CD4-positive, alpha-beta memory T cell (primary cell): ENCODE results near the gene DGCR8. TPM values are rescaled to one million over a fixed set of nuclear protein-coding genes. Genes with fewer than 3 reads are reported as not detected.

Experiments used
- CTCF ChIA-PET: fragments of 350-600 bp; sonication (Branson Sonifier 250); formaldehyde crosslinking; loops from one replicate; lab custom pipeline; 2021; ENCODE audit warnings: inconsistent platforms; ENCODE audit not compliant: partially characterized antibody; lab: Charles Lee
- POLR2A ChIA-PET: fragments of 350-600 bp; sonication (Branson Sonifier 250); formaldehyde crosslinking; loops from one replicate; lab custom pipeline; 2021; ENCODE audit not compliant: partially characterized antibody; lab: Charles Lee
- DNase-seq, 5 donors: peaks; one replicate each; pipeline versions ENCODE4 v3.0.0 to v3.0.0-alpha.2; 2020 to 2022; ENCODE audit warnings: mixed read lengths in 1 of 5
- H3K27ac ChIP-seq: one replicate; pipeline ENCODE4 v1.7.0; 2013; ENCODE audit warnings: low read depth, low read length
- H3K27me3 ChIP-seq: 2 replicates; pipeline ENCODE4 v1.7.0; 2013; ENCODE audit warnings: mild to moderate bottlenecking, low read length, moderate library complexity; ENCODE audit not compliant: insufficient read depth
- H3K36me3 ChIP-seq: 2 replicates; pipeline ENCODE4 v1.7.0; 2013; ENCODE audit warnings: mild to moderate bottlenecking, low read length, moderate library complexity; ENCODE audit not compliant: insufficient read depth
- H3K4me1 ChIP-seq: 2 replicates; pipeline ENCODE4 v1.7.0; 2013; ENCODE audit warnings: mild to moderate bottlenecking, low read length, moderate library complexity; ENCODE audit not compliant: insufficient read depth
- H3K4me3 ChIP-seq, 2 donors: one replicate each; pipeline ENCODE4 v1.7.0; 2013; ENCODE audit warnings: low read length in 2 of 2, mild to moderate bottlenecking in 1 of 2
- H3K9me3 ChIP-seq, 2 donors: one replicate each; pipeline ENCODE4 v1.7.0; 2013; ENCODE audit warnings: low read length in 2 of 2, control low read depth in 1 of 2; ENCODE audit not compliant: control insufficient read depth in 1 of 2
- H3K27ac Mint-ChIP-seq, 7 donors: one replicate each; pipeline ENCODE4 v1.8.0; 2020 to 2021; ENCODE audit warnings: mixed read lengths in 7 of 7, mild to moderate bottlenecking in 6 of 7, inconsistent platforms in 3 of 7, moderate library complexity in 3 of 7
- H3K27me3 Mint-ChIP-seq, 2 donors: one replicate each; pipeline ENCODE4 v1.8.0; 2020 to 2021; ENCODE audit warnings: mixed read lengths in 2 of 2
- H3K36me3 Mint-ChIP-seq, 2 donors: one replicate each; pipeline ENCODE4 v1.8.0; 2020 to 2021; ENCODE audit warnings: mixed read lengths in 2 of 2, inconsistent platforms in 1 of 2, mild to moderate bottlenecking in 1 of 2
- H3K4me1 Mint-ChIP-seq, 4 donors: one replicate each; pipeline ENCODE4 v1.8.0; 2020 to 2021; ENCODE audit warnings: mixed read lengths in 4 of 4, mild to moderate bottlenecking in 1 of 4
- H3K4me3 Mint-ChIP-seq, 8 donors: one replicate each; pipeline ENCODE4 v1.8.0; 2020 to 2021; ENCODE audit warnings: mixed read lengths in 8 of 8, mild to moderate bottlenecking in 7 of 8, moderate library complexity in 6 of 8, inconsistent platforms in 3 of 8
- H3K9me3 Mint-ChIP-seq, 8 donors: one replicate each; pipeline ENCODE4 v1.8.0; 2020 to 2021; ENCODE audit warnings: mixed read lengths in 8 of 8, mild to moderate bottlenecking in 5 of 8, inconsistent platforms in 3 of 8, moderate library complexity in 1 of 8
- intact Hi-C: fragments of 100-400 bp; cut with micrococcal nuclease; formaldehyde crosslinking; loops from one replicate; pipeline ENCODE4 v1.15.1; 2023
- polyA plus RNA-seq, 2 donors: library from polyadenylated mRNA; unstranded; fragments of 300-500 nt; fragmentation: Illumina TruSeq; gene quantifications; one replicate each; pipeline ENCODE4 v1.2.3, GENCODE V29; 2021
- total RNA-seq, 2 experiments: library from RNA; stranded (reverse); gene quantifications; one replicate each; pipeline ENCODE4 v1.2.3, GENCODE V29; 2021

DGCR8 gene
- total and polyA plus RNA-seq, 4 experiments from 2014 or later, result 2.2 to 48.2 (median 26.3) TPM

DNA sequence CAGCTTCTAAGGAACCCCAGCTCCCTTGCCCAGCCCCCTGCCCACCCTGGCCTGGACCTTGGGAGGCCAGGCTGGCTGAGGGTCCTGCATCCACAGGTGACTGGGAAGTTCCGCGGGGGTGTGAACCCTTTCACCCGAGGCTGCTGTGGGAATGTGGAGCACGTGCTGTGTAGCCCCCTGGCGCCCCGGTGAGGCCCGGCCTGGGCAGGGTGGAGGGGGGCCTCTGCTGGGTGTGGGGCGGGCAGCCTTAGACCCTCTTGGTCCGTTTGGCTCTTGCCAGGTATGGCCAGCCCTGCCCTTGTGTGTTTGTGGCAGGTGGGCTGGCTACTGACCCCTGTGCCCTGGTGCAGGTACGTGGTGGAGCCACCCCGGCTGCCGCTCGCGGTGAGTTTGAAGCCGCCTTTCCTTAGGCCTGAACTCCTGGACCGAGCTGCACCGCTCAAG lies 60.5 kb downstream of the DGCR8 start:
- CTCF ChIA-PET, result interaction anchor here (0.6 kb wide), 1 partner anchor 381 kb away, joined by 4 read pairs; no protein-coding TSS in a partner anchor

DNA sequence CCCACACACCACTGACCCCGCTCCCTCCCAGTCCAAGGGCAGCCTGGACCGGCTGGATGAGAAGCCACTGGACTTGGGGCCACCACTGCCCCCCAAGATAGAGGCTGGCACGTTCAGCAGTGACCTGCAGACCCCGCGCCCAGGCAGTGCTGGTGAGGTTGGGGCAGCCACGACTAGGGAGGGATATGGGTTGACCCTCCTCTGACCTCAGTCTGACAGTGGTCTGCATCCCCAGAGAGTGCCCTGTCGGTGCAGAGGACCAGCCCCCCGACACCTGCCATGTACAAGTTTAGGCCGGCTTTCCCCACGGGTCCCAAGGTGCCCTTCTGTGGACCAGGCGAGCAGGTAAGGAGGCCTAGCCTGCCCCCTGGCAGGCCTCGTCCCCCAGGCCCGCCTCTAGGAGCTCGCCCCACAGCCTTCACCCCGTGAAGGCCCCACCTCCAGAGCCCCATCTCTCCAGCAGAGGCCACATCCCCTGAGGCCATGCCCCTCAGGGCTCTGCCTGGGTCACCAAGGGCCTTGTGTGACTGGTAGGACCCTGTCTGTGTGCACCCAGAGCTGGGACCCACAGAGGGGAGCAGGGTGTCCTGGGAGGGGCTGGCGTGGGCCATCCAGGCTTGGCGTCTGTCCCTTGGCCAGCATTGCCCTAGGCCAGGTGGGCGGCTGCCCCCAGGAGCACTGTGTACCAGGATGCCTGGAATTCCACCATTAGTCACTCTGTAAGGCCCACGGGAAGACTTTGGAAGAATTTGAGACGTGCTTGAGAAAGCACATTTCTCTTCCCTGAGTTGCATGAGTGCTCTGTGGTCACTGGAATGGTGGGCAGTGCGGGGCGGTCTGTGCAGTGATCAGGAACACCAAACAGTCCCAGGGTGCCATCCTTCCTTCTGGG lies 61.4 kb downstream of the DGCR8 start:
- no peaks in the 10 kb centered on the region for H3K9me3 ChIP-seq
- DNase-seq, result no peak
- H3K4me3 Mint-ChIP-seq, result no peak overlapping the region
- H3K4me3 ChIP-seq, result no peak overlapping the region
- POLR2A ChIA-PET, result no interaction called here
- no peaks in the 10 kb centered on the region for H3K27me3 Mint-ChIP-seq
- H3K36me3 Mint-ChIP-seq, result peaks cover 0 to 5% of the 10 kb centered on the region in 2 donors
- CTCF ChIA-PET, result no interaction called here
- peaks cover 10% of the 10 kb centered on the region for H3K4me1 ChIP-seq
- no peak overlapping the region for H3K27ac ChIP-seq
- H3K27ac Mint-ChIP-seq, result peak overlapping the region in 1 of 7 donors; percentile 29
- intact Hi-C loops, result no loop called here
- no peaks in the 10 kb centered on the region for H3K36me3 ChIP-seq
- H3K9me3 Mint-ChIP-seq, result no peaks in the 10 kb centered on the region
- H3K27me3 ChIP-seq, result no peaks in the 10 kb centered on the region
- H3K4me1 Mint-ChIP-seq, result peaks cover 4 to 22% (median 8%) of the 10 kb centered on the region in 4 donors

More for the DNA sequence above, 60.5 kb downstream of the DGCR8 start:
- H3K4me3 Mint-ChIP-seq, result no peak overlapping the region
- DNase-seq, result no peak
- Histone ChIP-seq H3K9me3 (no peaks in the 10 kb centered on the region), H3K4me1 (peaks cover 16% of the 10 kb centered on the region), H3K27me3 (no peaks in the 10 kb centered on the region), H3K27ac (no peak overlapping the region), H3K4me3 (no peak overlapping the region), H3K36me3 (no peaks in the 10 kb centered on the region)
- peaks cover 0 to 5% of the 10 kb centered on the region in 2 donors for H3K36me3 Mint-ChIP-seq
- POLR2A ChIA-PET, result no interaction called here
- H3K4me1 Mint-ChIP-seq, result peaks cover 7 to 30% (median 12%) of the 10 kb centered on the region in 4 donors
- intact Hi-C loops, result no loop called here
- H3K9me3 Mint-ChIP-seq, result no peaks in the 10 kb centered on the region
- no peaks in the 10 kb centered on the region for H3K27me3 Mint-ChIP-seq
- H3K27ac Mint-ChIP-seq, result no peak overlapping the region

DNA sequence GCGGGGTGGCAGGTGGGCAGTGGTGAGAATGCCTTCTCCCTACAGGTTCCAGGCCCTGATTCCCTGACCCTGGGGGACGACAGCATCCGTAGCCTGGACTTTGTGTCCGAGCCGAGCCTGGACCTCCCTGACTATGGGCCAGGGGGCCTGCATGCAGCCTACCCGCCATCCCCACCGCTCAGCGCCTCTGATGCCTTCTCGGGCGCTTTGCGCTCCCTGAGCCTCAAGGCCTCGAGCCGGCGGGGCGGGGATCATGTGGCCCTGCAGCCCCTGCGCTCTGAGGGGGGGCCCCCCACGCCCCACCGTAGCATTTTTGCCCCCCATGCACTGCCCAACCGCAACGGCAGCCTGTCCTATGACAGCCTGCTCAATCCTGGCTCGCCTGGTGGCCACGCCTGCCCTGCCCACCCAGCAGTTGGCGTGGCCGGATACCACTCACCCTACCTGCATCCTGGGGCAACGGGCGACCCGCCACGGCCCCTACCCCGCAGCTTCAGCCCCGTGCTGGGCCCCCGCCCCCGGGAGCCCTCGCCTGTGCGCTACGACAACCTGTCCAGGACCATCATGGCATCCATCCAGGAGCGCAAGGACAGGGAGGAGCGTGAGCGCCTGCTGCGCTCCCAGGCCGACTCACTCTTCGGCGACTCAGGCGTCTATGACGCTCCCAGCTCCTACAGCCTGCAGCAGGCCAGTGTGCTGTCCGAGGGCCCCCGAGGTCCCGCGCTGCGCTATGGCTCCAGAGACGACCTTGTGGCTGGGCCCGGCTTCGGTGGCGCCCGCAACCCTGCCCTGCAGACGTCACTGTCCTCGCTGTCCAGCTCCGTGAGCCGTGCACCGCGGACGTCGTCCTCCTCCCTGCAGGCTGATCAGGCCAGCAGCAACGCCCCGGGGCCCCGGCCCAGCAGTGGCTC lies 62.9 kb downstream of the DGCR8 start:
- ChIA-PET CTCF (no interaction called here), POLR2A (no interaction called here)
- Histone ChIP-seq H3K27me3 (no peaks in the 10 kb centered on the region), H3K4me3 (no peak overlapping the region), H3K4me1 (no peaks in the 10 kb centered on the region), H3K36me3 (no peaks in the 10 kb centered on the region), H3K9me3 (no peaks in the 10 kb centered on the region), H3K27ac (no peak overlapping the region)
- intact Hi-C loops, result no loop called here
- no peak for DNase-seq
- H3K27ac Mint-ChIP-seq, result no peak overlapping the region
- peaks cover 0 to 5% of the 10 kb centered on the region in 2 donors for H3K36me3 Mint-ChIP-seq
- no peaks in the 10 kb centered on the region for H3K9me3 Mint-ChIP-seq
- H3K4me3 Mint-ChIP-seq, result no peak overlapping the region
- peaks cover 0 to 8% (median under 1%) of the 10 kb centered on the region in 4 donors for H3K4me1 Mint-ChIP-seq
- no peaks in the 10 kb centered on the region for H3K27me3 Mint-ChIP-seq

DNA sequence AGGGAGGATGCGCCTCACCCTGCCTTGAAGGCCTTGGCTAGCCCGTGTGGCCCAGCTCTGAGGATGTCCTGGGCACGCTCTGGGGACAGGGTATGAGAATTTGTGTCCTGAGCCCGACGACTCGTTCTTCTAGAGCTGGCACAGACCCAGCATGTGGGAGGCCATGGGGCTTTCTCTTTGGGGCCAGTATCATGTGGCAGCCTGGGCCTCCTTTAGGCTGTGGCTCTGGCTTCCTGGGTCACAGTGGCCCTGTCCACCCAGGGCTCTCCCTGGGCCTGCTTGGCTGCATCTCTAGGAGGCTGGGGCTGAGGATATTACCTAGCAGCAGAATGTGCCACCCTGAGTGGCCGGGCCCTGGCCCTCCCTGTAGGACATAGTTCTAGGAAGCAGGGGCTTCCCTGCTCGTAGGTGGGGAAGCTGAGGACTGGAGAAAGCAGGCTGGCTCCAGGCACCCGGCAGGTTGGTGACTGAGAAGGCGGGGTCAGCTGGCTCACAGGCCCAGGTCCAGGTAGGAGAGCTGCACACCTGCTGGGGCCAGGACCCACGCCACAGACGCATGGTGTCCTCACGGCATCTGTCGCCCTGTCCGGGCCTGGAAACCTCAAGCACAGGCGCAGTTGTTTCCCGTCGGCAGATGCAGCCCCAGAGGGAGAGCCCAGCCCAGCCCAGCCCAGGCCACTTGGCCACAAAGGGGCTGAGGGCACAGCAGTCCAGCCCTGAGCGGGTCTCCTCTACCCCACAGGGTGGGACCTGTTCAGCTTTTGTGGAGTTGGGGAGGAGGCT lies 64.0 kb downstream of the DGCR8 start:
- Mint-ChIP-seq H3K27me3 (no peaks in the 10 kb centered on the region), H3K4me3 (no peak overlapping the region), H3K36me3 (peaks cover 0 to 5% of the 10 kb centered on the region in 2 donors), H3K27ac (peak overlapping the region in 1 of 7 donors; percentile 52), H3K9me3 (no peaks in the 10 kb centered on the region), H3K4me1 (peaks cover 0 to 3% (median 0%) of the 10 kb centered on the region in 4 donors)
- Histone ChIP-seq H3K36me3 (no peaks in the 10 kb centered on the region), H3K9me3 (no peaks in the 10 kb centered on the region), H3K4me3 (no peak overlapping the region), H3K4me1 (no peaks in the 10 kb centered on the region), H3K27ac (no peak overlapping the region), H3K27me3 (no peaks in the 10 kb centered on the region)
- CTCF ChIA-PET, result no interaction called here
- intact Hi-C loops, result no loop called here
- POLR2A ChIA-PET, result no interaction called here
- no peak for DNase-seq

DNA sequence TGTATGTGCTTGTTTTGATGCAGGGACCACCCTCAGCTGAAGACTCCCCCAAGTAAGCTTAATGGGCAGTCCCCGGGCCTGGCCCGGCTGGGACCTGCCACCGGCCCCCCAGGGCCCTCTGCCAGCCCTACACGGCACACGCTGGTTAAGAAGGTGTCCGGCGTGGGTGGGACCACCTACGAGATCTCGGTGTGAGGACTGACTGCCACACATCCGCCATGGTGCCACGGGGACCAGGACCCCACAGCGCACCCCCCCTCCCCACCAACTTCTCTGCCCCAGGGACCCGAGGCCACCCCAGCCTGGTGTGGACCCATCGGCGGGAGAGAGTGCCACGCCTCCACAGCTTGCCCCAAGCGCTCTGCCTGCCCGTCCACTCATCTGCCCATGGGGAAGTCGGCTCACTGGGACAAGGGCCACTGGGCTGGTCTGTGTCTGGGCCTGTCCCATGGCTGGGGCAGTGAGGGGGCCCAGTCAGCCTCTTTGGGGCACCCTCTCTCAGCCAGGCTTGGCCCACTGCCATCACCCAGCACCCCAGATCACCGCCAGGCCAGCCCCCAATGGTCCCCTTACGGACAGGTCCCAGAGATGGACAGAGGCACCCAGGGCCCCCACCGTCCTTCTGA lies 65.3 kb downstream of the DGCR8 start:
- ChIA-PET POLR2A (no interaction called here), CTCF (no interaction called here)
- no peaks in the 10 kb centered on the region for H3K4me1 ChIP-seq
- H3K27me3 ChIP-seq, result no peaks in the 10 kb centered on the region
- H3K9me3 ChIP-seq, result no peaks in the 10 kb centered on the region
- no peak for DNase-seq
- H3K27ac ChIP-seq, result no peak overlapping the region
- no peak overlapping the region for H3K4me3 Mint-ChIP-seq
- no peaks in the 10 kb centered on the region for H3K36me3 ChIP-seq
- H3K4me1 Mint-ChIP-seq, result no peaks in the 10 kb centered on the region
- no peak overlapping the region for H3K27ac Mint-ChIP-seq
- intact Hi-C loops, result no loop called here
- H3K9me3 Mint-ChIP-seq, result no peaks in the 10 kb centered on the region
- no peak overlapping the region for H3K4me3 ChIP-seq
- peaks cover 0 to 3% of the 10 kb centered on the region in 2 donors for H3K36me3 Mint-ChIP-seq
- no peaks in the 10 kb centered on the region for H3K27me3 Mint-ChIP-seq

DNA sequence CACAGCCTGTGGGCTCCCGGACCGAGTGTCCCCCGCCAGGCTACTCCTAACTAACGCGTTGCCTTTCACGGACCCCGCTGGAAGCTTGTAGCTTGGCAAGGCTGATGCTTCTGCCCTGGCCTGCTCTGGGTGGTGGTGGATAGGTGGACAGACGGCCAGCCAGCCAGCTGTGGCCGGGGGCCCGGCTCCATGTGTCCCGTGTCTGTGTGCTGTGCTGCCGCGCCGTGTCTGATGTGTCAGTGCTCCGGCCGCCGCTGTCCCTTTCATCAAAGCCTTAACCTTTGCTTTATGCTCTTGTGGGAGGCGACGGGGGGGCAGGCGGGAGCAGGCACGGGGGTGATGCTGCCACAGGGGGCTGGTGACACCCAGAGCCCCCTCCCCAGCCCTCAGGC lies 65.8 kb downstream of the DGCR8 start:
- POLR2A ChIA-PET, result no interaction called here
- Histone ChIP-seq H3K27ac (no peak overlapping the region), H3K4me3 (no peak overlapping the region), H3K4me1 (no peaks in the 10 kb centered on the region), H3K9me3 (no peaks in the 10 kb centered on the region), H3K36me3 (no peaks in the 10 kb centered on the region), H3K27me3 (no peaks in the 10 kb centered on the region)
- Mint-ChIP-seq H3K9me3 (no peaks in the 10 kb centered on the region), H3K36me3 (peaks cover 0 to 3% of the 10 kb centered on the region in 2 donors), H3K4me1 (no peaks in the 10 kb centered on the region), H3K27me3 (no peaks in the 10 kb centered on the region), H3K27ac (no peak overlapping the region), H3K4me3 (no peak overlapping the region)
- DNase-seq, result no peak
- intact Hi-C loops, result no loop called here
- CTCF ChIA-PET, result no interaction called here
